ENCODE measurements around the gene KRT6B. TPM values are rescaled to one million over a fixed set of nuclear protein-coding genes. Genes with fewer than 3 reads are reported as not detected.

Gene KRT6B
- total and polyA plus RNA-seq, 9 of the 15 experiments (the other 6 are each of a cell fraction or from before 2014, with no cell fraction given), result not detected

- BruUV-seq (replicated peaks), result no TSS peak
- no peak for TF ChIP-seq ZNF133 (CRISPR knock-in tag; IDR thresholded peaks at IDR 0.05)
- no peak for TF ChIP-seq ZNF695 (CRISPR knock-in tag; IDR thresholded peaks at IDR 0.05)
- no peak for TF ChIP-seq MBD1 (CRISPR knock-in tag; IDR thresholded peaks at IDR 0.05)
- TF ChIP-seq HNRNPH1 (optimal IDR thresholded peaks at IDR 0.05; ENCODE audit: low read depth, low read length), result no peak
- TF ChIP-seq MCM3 (IDR thresholded peaks at IDR 0.05), result no peak
- TF ChIP-seq TAF7 (tag; IDR thresholded peaks at IDR 0.05), result no peak
- no peak for TF ChIP-seq SMAD2 (IDR thresholded peaks at IDR 0.05; ENCODE audit: low read depth, low read length)
- no peak for TF ChIP-seq ESRRA (IDR thresholded peaks at IDR 0.05; ENCODE audit: borderline replicate concordance, low read depth)
- no peak for TF ChIP-seq ZBTB26 (CRISPR knock-in tag; IDR thresholded peaks at IDR 0.05)
- H3K27me3 ChIP-seq (ENCODE audit: control insufficient read depth in 2 of 2, insufficient read depth in 2 of 2, low read length in 2 of 2), result peaks cover 2 to 41% of the 10 kb centered on the region in 2 experiments; a peak in 4 of 5 replicates
- H3K9me3 ChIP-seq (replicated peaks; ENCODE audit: control insufficient read depth, insufficient read depth, low read depth, low read length), result no peaks in the 10 kb centered on the region
- no peaks in the 10 kb centered on the region for H3K9me1 ChIP-seq (ENCODE audit: control insufficient read depth, insufficient read depth, low read length)
- no peak for ATAC-seq
- in situ Hi-C loops (cut with MboI) (no loop called here), intact Hi-C loops (cut with micrococcal nuclease) (no loop called here)
- H2AFZ ChIP-seq (ENCODE audit: low read depth, low read length), result no peak overlapping the region
- H3K79me2 ChIP-seq (ENCODE audit: control insufficient read depth, insufficient read depth, low read length), result no peaks in the 10 kb centered on the region
- no peak overlapping the region for H3K4me2 ChIP-seq (ENCODE audit: insufficient read depth, low read length)
- no peak overlapping the region for H3K9ac ChIP-seq (ENCODE audit: insufficient read depth in 1 of 2, low read depth in 2 of 2, low read length in 2 of 2)
- FAIRE-seq, result no peak
- no peak for DNase-seq (ENCODE audit: extremely low read depth in 1 of 4, low spot score in 3 of 4)
- no peaks in the 10 kb centered on the region for H3K4me1 ChIP-seq (replicated peaks in 1 of 2; ENCODE audit: control insufficient read depth in 2 of 2, insufficient read depth in 2 of 2, low read length in 2 of 2)
- no peak overlapping the region for H3K27ac ChIP-seq (ENCODE audit: extremely low read depth, low read depth, low read length)
- POLR2A ChIA-PET, result no interaction called here
- WGBS (ENCODE audit: insufficient coverage, low coverage, missing lambda C conversion rate), result 0% methylated on average over 3 of the region's 3 CpGs
- H3K4me3 ChIP-seq, result no peak overlapping the region
- CTCF ChIA-PET (ENCODE audit: low intra/inter-chr PET ratio), result no interaction called here
- H3K36me3 ChIP-seq (ENCODE audit: control insufficient read depth, insufficient read depth, low read length), result no peaks in the 10 kb centered on the region
- H4K20me1 ChIP-seq (replicated peaks; ENCODE audit: control insufficient read depth, insufficient read depth, low read length), result no peaks in the 10 kb centered on the region; the same call in 1 of the 2 replicates
Measured at GRCh38 chr12:52443966-52444365, 8.0 kb downstream of the KRT6B start.
